GM21529 (cell line): ENCODE measurements around the gene SMARCA2.

Experiments
- ATAC-seq: cut with Tn5 transposase; IDR thresholded peaks from one replicate; pipeline ENCODE4 v1.9.1; 2021; ENCODE audit not compliant: unreplicated experiment

The SMARCA2 gene

DNA sequence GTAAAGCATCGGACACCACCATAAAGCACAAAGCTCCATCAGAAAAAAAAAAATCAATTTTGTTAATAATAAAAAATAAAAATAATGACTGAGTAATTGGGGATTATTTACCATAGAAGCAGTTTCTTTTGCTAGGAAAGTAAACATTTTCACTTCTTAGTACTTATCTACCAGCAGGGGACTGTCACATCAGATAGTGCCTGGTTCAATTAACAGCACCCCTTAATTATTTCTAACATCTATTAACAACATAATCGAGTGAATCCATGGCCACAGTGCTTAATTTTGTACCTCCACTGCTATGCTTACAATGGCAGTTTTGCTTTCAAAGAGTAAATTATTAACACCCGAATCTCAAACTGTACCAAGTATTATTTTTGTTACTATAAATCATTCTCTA is 221.7 kb downstream of the SMARCA2 start:
- ATAC-seq, result no peak

DNA sequence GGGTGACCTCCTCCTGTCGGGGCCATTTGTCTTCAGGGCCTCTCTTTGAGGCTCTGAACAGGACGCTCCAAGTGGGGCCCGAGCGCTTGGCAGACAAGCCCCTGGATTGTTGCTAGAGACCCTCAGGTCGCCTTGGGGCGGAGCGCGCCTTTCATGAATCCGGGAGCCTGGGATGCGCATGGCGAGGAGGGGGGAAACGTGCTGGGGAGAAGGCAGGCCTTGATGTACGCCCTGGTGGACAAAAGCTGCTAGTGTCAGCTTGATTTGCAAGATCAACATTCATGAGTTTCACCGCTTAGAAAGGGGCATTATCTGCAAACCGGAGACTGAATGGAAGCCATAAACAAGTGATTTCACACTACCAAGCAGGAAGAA is 226.3 kb downstream of the SMARCA2 start:
- peak; percentile 6 for ATAC-seq

DNA sequence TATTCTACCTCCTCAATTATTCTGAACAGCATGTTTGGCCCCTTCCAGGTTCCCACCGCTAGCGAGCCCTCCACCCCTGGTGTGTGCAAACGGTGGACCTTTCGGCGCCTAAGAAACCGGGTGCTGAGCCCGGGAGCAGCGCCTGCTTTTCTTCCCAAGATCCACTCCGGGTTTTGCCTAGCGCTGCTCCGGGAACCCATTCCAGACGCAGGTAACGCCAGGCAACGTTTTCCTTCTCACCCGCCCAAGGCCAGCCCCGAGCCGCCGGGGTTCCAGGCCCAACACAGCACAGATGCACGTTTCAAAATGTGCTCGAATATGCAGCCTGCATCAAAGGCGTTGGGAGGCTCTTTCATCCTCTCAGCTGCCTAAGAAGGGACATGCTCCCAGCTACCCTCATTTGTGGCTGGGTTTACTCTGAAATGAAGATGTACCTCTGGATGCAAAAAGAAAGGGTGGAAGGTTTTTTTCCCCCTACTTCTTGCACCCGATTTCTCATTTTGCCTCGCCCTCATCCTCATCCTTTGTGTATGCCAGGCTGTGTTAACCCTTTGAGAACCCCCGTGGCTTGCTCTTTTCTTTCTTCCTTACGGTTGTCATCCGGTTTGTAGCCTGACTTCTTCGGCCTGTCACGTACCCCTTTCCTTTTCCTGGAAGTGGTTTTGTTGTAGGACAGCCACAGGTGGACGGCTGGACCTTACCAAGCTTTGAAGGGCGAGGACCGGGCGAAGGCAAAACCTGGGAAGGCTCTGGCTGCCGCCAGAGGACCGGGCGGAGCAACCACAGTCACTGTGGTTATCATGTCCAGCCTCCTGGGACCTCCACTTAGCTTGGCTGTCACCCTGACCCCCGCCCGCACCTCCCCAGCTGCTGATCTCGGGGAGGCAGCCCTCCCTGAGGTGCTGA is 226.9 kb downstream of the SMARCA2 start:
- ATAC-seq, result peak; percentile 93

DNA sequence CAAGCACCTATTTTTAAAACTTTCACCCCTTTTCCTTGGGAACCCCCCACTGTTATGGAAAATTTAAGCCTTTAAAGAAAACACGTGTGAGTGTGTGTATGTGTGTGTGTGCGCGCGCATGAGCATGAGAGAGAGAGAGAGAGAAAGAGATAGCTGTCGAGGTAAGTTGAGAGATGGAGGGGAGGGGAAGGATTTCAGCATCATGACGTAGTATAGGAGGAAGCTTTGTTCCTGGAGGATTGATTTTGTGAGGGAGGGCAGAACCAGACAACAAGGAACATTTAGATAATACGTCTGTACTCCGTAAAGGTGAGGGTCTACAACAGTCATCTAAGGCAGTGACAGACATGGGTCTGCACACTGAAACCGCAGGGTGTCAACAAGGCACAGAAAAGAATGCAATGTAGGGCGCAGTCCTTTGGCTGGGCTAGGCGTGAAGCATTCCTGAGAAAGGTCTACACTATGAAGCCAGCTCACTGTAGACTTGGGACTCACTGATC is 227.7 kb downstream of the SMARCA2 start:
- ATAC-seq, result no peak
